ENCODE data around the gene COBL. TPM values are rescaled to one million over a fixed set of nuclear protein-coding genes. Genes with fewer than 3 reads are reported as not detected.

COBL gene
- total and polyA plus RNA-seq, 10 of the 15 experiments (the other 5 are each of a cell fraction or from before 2014, with no cell fraction given), result 0.21 TPM; not detected in 9

- Histone ChIP-seq H3K4me2 (ENCODE audit: control insufficient read depth, insufficient read depth) (no peak overlapping the region), H3K9me3 (replicated peaks; ENCODE audit: control insufficient read depth, insufficient read depth, low read length) (no peaks in the 10 kb centered on the region), H3K9ac (ENCODE audit: control insufficient read depth, insufficient read depth, low read length) (no peak overlapping the region), H3K36me3 (ENCODE audit: control insufficient read depth in 2 of 2, insufficient read depth in 2 of 2, low read length in 1 of 2) (no peaks in the 10 kb centered on the region), H3K4me3 (no peak overlapping the region), H3K79me2 (ENCODE audit: control insufficient read depth, insufficient read depth, low read length) (no peaks in the 10 kb centered on the region), H2AFZ (ENCODE audit: control insufficient read depth, low read depth, low read length) (no peak overlapping the region), H3K27me3 (replicated peaks in 1 of 2; ENCODE audit: control insufficient read depth in 2 of 2, insufficient read depth in 2 of 2, low read length in 1 of 2) (no peaks in the 10 kb centered on the region; a peak in 1 of 4 replicates), H3K27ac (ENCODE audit: control insufficient read depth, insufficient read depth) (no peak overlapping the region), H3K4me1 (ENCODE audit: control insufficient read depth, insufficient read depth, low read length) (no peaks in the 10 kb centered on the region), H4K20me1 (ENCODE audit: control insufficient read depth, insufficient read depth) (no peaks in the 10 kb centered on the region)
- ChIA-PET SMC1A (ENCODE audit: uncharacterized antibody, unreplicated experiment) (no interaction called here), CTCF (no interaction called here), POLR2A (no interaction called here), RAD21 (ENCODE audit: unreplicated experiment) (no interaction called here)
- FAIRE-seq, result no peak
- no TSS peak for BruUV-seq (replicated peaks)
- DNase-seq (ENCODE audit: low read depth, low spot score), result no peak
- TF ChIP-seq MEF2B (IDR thresholded peaks at IDR 0.05; ENCODE audit: partially characterized antibody, poor library complexity, severe bottlenecking), result no peak
- no peak for TF ChIP-seq NKRF (conservative IDR thresholded peaks at IDR 0.05)
- TF ChIP-seq ZSCAN29 (IDR thresholded peaks at IDR 0.05), result no peak
- in situ Hi-C loops (cut with MboI) (no loop called here), intact Hi-C loops (cut with micrococcal nuclease; ENCODE audit: unreplicated experiment) (no loop called here)
- WGBS (ENCODE audit: insufficient coverage, insufficient replicate concordance, low lambda C conversion rate, missing lambda C conversion rate), result 6% methylated on average over 11 of the region's 11 CpGs
- ATAC-seq, result no peak
Observed at GRCh38 chr7:51081270-51081890, 235.2 kb downstream of the COBL start.

- Histone ChIP-seq H3K9ac (ENCODE audit: control insufficient read depth, insufficient read depth, low read length) (no peak overlapping the region), H3K4me3 (no peak overlapping the region), H3K36me3 (ENCODE audit: control insufficient read depth in 2 of 2, insufficient read depth in 2 of 2, low read length in 1 of 2) (no peaks in the 10 kb centered on the region), H3K79me2 (ENCODE audit: control insufficient read depth, insufficient read depth, low read length) (no peaks in the 10 kb centered on the region), H3K4me1 (ENCODE audit: control insufficient read depth, insufficient read depth, low read length) (no peaks in the 10 kb centered on the region), H2AFZ (ENCODE audit: control insufficient read depth, low read depth, low read length) (no peak overlapping the region), H3K4me2 (ENCODE audit: control insufficient read depth, insufficient read depth) (no peak overlapping the region), H3K27me3 (replicated peaks in 1 of 2; ENCODE audit: control insufficient read depth in 2 of 2, insufficient read depth in 2 of 2, low read length in 1 of 2) (no peaks in the 10 kb centered on the region; a peak in 1 of 4 replicates), H4K20me1 (ENCODE audit: control insufficient read depth, insufficient read depth) (no peaks in the 10 kb centered on the region), H3K9me3 (replicated peaks; ENCODE audit: control insufficient read depth, insufficient read depth, low read length) (no peaks in the 10 kb centered on the region), H3K27ac (ENCODE audit: control insufficient read depth, insufficient read depth) (no peak overlapping the region)
- FAIRE-seq, result no peak
- ChIA-PET SMC1A (ENCODE audit: uncharacterized antibody, unreplicated experiment) (no interaction called here), CTCF (no interaction called here), RAD21 (ENCODE audit: unreplicated experiment) (no interaction called here), POLR2A (no interaction called here)
- BruUV-seq (replicated peaks), result no TSS peak
- in situ Hi-C loops (cut with MboI) (no loop called here), intact Hi-C loops (cut with micrococcal nuclease; ENCODE audit: unreplicated experiment) (no loop called here)
- ATAC-seq, result no peak
- DNase-seq (ENCODE audit: low read depth, low spot score), result no peak
- 47% methylated on average over 12 of the region's 12 CpGs for WGBS (ENCODE audit: insufficient coverage, insufficient replicate concordance, low lambda C conversion rate, missing lambda C conversion rate)
- TF ChIP-seq SREBF2 (IDR thresholded peaks at IDR 0.05; ENCODE audit: low read length), result no peak
- TF ChIP-seq NFYB (IDR thresholded peaks at IDR 0.05; ENCODE audit: insufficient read depth, low read depth, low read length), result no peak
- no peak for TF ChIP-seq KDM1A (IDR thresholded peaks at IDR 0.05; ENCODE audit: borderline replicate concordance)
- TF ChIP-seq BCL3 (IDR thresholded peaks at IDR 0.05; ENCODE audit: borderline replicate concordance, insufficient read depth, low read depth, low read length, poor library complexity, severe bottlenecking), result no peak
- TF ChIP-seq SKIL (IDR thresholded peaks at IDR 0.05; ENCODE audit: low read depth, poor library complexity, severe bottlenecking), result no peak
- no peak for TF ChIP-seq MTA3 (IDR thresholded peaks at IDR 0.05; ENCODE audit: borderline replicate concordance, low read length)
- no peak for TF ChIP-seq IKZF2 (IDR thresholded peaks at IDR 0.05)
Observed at GRCh38 chr7:51080622-51081269, 235.9 kb downstream of the COBL start.

Data from GM12878 (cell line).